Stimulated activated memory B cell treated with anti-CD40 and anti-IgM and Interleukin-4, amounts not matched to agents 10 μg/mL and 1 μg/mL and 100 μg/mL, for 72 hours (primary cell): ENCODE results near the gene EDNRB.
A peak's percentile ranks its signal among the peaks of the same experiment; 100 is the strongest.

Experiments
- ATAC-seq: fragments of 150-1000 bp; cut with Tn5 transposase; 2 replicates; pipeline ENCODE4 v1.10.0; 2021
- H3K27ac Mint-ChIP-seq: one replicate; pipeline ENCODE4 v1.8.0; 2022; ENCODE audit warnings: mild to moderate bottlenecking, mixed read lengths
- H3K27me3 Mint-ChIP-seq: one replicate; pipeline ENCODE4 v1.8.0; 2022; ENCODE audit warnings: mixed read lengths
- H3K36me3 Mint-ChIP-seq: one replicate; pipeline ENCODE4 v1.8.0; 2022; ENCODE audit warnings: mixed read lengths
- H3K4me1 Mint-ChIP-seq: one replicate; pipeline ENCODE4 v1.8.0; 2022; ENCODE audit warnings: mixed read lengths
- H3K4me3 Mint-ChIP-seq: one replicate; pipeline ENCODE4 v1.8.0; 2022; ENCODE audit warnings: mild to moderate bottlenecking, moderate library complexity, mixed read lengths
- H3K9me3 Mint-ChIP-seq: one replicate; pipeline ENCODE4 v1.8.0; 2022; ENCODE audit warnings: mixed read lengths

EDNRB gene

GRCh38 chr13:77908531-77908930 is 10.1 kb downstream of the EDNRB start:
- H3K4me1 Mint-ChIP-seq, result no peaks in the 10 kb centered on the region
- no peak overlapping the region for H3K4me3 Mint-ChIP-seq
- no peak for ATAC-seq
- H3K36me3 Mint-ChIP-seq, result no peaks in the 10 kb centered on the region
- no peaks in the 10 kb centered on the region for H3K27me3 Mint-ChIP-seq
- no peak overlapping the region for H3K27ac Mint-ChIP-seq
- peaks cover 3% of the 10 kb centered on the region for H3K9me3 Mint-ChIP-seq

DNA sequence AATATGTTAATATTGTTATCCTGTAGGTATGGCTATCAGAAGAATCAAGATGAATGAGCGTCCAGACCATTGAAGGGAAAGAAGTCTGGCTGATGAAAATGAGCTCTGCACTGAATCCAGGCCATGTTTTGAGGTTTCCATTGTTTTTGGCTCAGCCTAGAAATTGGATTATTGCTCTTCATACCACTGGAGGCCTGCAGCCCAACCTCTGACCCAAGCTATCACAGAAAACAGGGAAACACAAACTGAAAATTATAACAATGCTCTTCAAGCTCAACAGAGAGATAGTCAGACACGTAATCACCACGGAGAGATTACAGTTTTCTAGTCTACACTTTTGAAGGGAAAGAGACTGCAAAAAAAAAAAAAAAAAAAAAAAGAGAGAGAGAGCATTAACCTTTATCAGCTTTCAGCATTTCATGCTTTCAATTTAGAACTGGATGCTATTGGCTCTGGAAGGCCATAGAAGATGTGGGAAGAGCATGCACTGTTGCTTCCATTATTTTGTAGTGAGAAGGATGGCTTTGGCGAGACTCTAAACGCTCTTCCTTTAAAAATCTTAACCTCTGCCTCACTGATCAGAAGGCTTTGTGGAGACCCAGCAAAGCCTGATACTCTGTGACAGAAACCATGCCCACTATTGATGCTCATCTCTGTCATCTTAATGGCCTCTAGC is 10.8 kb downstream of the EDNRB start:
- no peaks in the 10 kb centered on the region for H3K4me1 Mint-ChIP-seq
- H3K4me3 Mint-ChIP-seq, result no peak overlapping the region
- no peak overlapping the region for H3K27ac Mint-ChIP-seq
- no peak for ATAC-seq
- H3K36me3 Mint-ChIP-seq, result no peaks in the 10 kb centered on the region
- peaks cover 5% of the 10 kb centered on the region for H3K9me3 Mint-ChIP-seq
- H3K27me3 Mint-ChIP-seq, result peaks cover 1% of the 10 kb centered on the region

- no peak for ATAC-seq
- Mint-ChIP-seq H3K36me3 (no peaks in the 10 kb centered on the region), H3K27ac (no peak overlapping the region), H3K9me3 (peaks cover 12% of the 10 kb centered on the region), H3K4me3 (no peak overlapping the region), H3K27me3 (peaks cover 8% of the 10 kb centered on the region), H3K4me1 (no peaks in the 10 kb centered on the region)
These were observed 14.6 kb downstream of the EDNRB start for GRCh38 chr13:77904031-77904430.

- ATAC-seq, result no peak
- H3K4me3 Mint-ChIP-seq, result no peak overlapping the region
- H3K27ac Mint-ChIP-seq, result no peak overlapping the region
- H3K36me3 Mint-ChIP-seq, result no peaks in the 10 kb centered on the region
- peaks cover 8% of the 10 kb centered on the region for H3K27me3 Mint-ChIP-seq
- peaks cover 1% of the 10 kb centered on the region for H3K4me1 Mint-ChIP-seq
- peaks cover 12% of the 10 kb centered on the region for H3K9me3 Mint-ChIP-seq
These were observed 15.2 kb downstream of the EDNRB start for GRCh38 chr13:77903435-77903834.

- Mint-ChIP-seq H3K9me3 (peaks cover 12% of the 10 kb centered on the region), H3K27me3 (peaks cover 8% of the 10 kb centered on the region)
- ATAC-seq, result no peak
These were observed 16.2 kb downstream of the EDNRB start for GRCh38 chr13:77902319-77902963.

DNA sequence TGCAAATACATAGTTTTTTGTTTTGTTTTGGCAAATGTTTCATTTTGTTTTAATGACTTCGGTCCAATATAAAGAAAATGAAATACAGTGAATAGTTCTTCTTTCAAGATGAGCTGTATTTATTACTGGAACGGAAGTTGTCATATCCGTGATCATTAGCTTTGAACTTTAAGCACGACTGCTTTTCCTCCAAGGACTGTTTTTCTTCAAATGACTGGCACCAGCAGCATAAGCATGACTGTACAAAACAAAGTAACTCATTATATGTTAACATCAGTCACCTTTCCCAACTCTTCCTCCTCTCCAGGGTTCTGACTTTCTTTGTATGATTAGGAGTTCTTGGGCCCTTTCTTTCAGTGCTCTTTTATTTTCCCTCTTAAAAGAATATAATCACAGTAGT is 20.5 kb downstream of the EDNRB start:
- Mint-ChIP-seq H3K27me3 (peaks cover 17% of the 10 kb centered on the region), H3K36me3 (no peaks in the 10 kb centered on the region), H3K4me1 (peaks cover 9% of the 10 kb centered on the region), H3K4me3 (peak overlapping the region; percentile 61), H3K9me3 (peaks cover 9% of the 10 kb centered on the region), H3K27ac (peak overlapping the region; percentile 78)
- peak; percentile 81 for ATAC-seq

More at GRCh38 chr13:77902319-77902963, 16.2 kb downstream of the EDNRB start:
- peaks cover 9% of the 10 kb centered on the region for H3K4me1 Mint-ChIP-seq
- H3K4me3 Mint-ChIP-seq, result no peak overlapping the region
- H3K27ac Mint-ChIP-seq, result no peak overlapping the region
- H3K36me3 Mint-ChIP-seq, result no peaks in the 10 kb centered on the region

- H3K4me3 Mint-ChIP-seq, result no peak overlapping the region
- H3K27ac Mint-ChIP-seq, result no peak overlapping the region
- peaks cover 18% of the 10 kb centered on the region for H3K27me3 Mint-ChIP-seq
- H3K4me1 Mint-ChIP-seq, result peaks cover 9% of the 10 kb centered on the region
- H3K9me3 Mint-ChIP-seq, result no peaks in the 10 kb centered on the region
- ATAC-seq, result no peak
- H3K36me3 Mint-ChIP-seq, result no peaks in the 10 kb centered on the region
These were observed 21.7 kb downstream of the EDNRB start for GRCh38 chr13:77896977-77897376.

- Mint-ChIP-seq H3K27me3 (peaks cover 18% of the 10 kb centered on the region), H3K27ac (no peak overlapping the region), H3K36me3 (no peaks in the 10 kb centered on the region), H3K4me1 (peaks cover 9% of the 10 kb centered on the region), H3K9me3 (no peaks in the 10 kb centered on the region), H3K4me3 (no peak overlapping the region)
- ATAC-seq, result no peak
These were observed 22.1 kb downstream of the EDNRB start for GRCh38 chr13:77896536-77896935.

DNA sequence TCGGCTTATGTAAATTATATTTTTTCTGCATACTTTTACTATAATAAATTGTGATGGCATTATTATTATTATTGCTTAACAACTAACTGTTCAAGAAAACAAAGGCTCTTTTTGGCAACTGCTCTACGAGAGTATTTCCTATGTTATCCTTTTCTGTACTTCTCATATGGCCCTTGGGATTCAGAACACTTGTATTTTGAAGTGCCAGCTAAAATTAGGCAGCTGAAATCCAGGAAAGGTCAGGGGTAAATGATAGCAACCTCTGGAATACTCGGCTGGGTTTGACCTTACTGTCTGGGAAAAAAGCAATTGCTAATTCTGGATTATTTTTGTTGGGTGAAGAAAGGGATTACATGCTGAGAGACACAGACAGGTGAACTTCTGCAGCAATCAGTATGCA is 23.9 kb downstream of the EDNRB start:
- no peak for ATAC-seq
- peaks cover 15% of the 10 kb centered on the region for H3K4me1 Mint-ChIP-seq
- peaks cover 18% of the 10 kb centered on the region for H3K27me3 Mint-ChIP-seq
- H3K36me3 Mint-ChIP-seq, result no peaks in the 10 kb centered on the region
- no peak overlapping the region for H3K27ac Mint-ChIP-seq
- H3K9me3 Mint-ChIP-seq, result no peaks in the 10 kb centered on the region
- H3K4me3 Mint-ChIP-seq, result no peak overlapping the region

GRCh38 chr13:77893066-77893465 is 25.6 kb downstream of the EDNRB start:
- Mint-ChIP-seq H3K4me3 (no peak overlapping the region), H3K27ac (no peak overlapping the region), H3K4me1 (peaks cover 9% of the 10 kb centered on the region), H3K36me3 (no peaks in the 10 kb centered on the region), H3K27me3 (peaks cover 18% of the 10 kb centered on the region), H3K9me3 (no peaks in the 10 kb centered on the region)
- ATAC-seq, result no peak

DNA sequence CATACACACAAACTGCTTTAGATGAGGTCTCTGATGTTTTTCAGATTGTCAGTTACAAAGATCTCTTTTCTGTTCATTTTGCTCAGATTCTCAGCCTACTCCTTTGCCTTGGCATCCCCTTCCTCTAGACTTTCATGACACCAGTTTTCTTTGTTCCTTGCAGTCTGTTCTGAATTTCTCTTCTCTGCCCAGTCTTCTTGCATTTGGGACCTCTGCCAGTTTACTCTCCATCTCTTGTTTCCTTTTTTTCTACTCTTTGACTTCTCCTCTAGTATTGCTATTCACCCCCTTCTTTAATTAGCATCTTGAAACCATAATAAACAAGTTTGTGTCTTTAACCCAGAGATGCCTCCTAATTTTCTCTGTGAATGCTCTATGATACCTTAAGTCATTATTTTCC is 26.1 kb downstream of the EDNRB start:
- Mint-ChIP-seq H3K9me3 (no peaks in the 10 kb centered on the region), H3K4me1 (peaks cover 6% of the 10 kb centered on the region), H3K4me3 (no peak overlapping the region), H3K36me3 (no peaks in the 10 kb centered on the region), H3K27ac (no peak overlapping the region), H3K27me3 (peaks cover 18% of the 10 kb centered on the region)
- ATAC-seq, result no peak

DNA sequence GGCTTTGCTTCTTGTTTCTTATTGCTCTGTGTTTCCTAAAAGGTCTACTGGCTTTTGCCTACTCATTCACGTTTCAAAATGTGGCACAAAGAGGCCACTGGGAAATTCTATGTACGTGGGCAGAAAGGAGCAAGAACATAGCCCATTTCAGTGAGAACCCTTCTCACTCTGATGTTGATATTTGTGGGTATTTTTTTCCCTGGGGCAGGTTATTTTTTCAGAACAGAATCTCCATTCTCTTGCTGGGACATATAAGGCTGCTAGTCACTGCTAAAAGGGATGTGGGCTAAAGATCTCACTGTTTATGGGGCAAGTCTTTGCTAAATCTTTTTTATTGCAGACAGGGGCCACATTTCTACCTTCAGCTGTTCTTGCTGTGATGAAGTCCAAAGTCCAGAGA is 27.1 kb downstream of the EDNRB start:
- no peaks in the 10 kb centered on the region for H3K9me3 Mint-ChIP-seq
- no peak for ATAC-seq
- H3K36me3 Mint-ChIP-seq, result no peaks in the 10 kb centered on the region
- no peak overlapping the region for H3K27ac Mint-ChIP-seq
- peaks cover 23% of the 10 kb centered on the region for H3K27me3 Mint-ChIP-seq
- H3K4me1 Mint-ChIP-seq, result peaks cover 6% of the 10 kb centered on the region
- no peak overlapping the region for H3K4me3 Mint-ChIP-seq

GRCh38 chr13:77891041-77891440 is 27.6 kb downstream of the EDNRB start:
- H3K36me3 Mint-ChIP-seq, result no peaks in the 10 kb centered on the region
- H3K4me3 Mint-ChIP-seq, result no peak overlapping the region
- no peaks in the 10 kb centered on the region for H3K9me3 Mint-ChIP-seq
- no peak for ATAC-seq
- H3K27ac Mint-ChIP-seq, result no peak overlapping the region
- H3K27me3 Mint-ChIP-seq, result peaks cover 27% of the 10 kb centered on the region
- H3K4me1 Mint-ChIP-seq, result peaks cover 6% of the 10 kb centered on the region

DNA sequence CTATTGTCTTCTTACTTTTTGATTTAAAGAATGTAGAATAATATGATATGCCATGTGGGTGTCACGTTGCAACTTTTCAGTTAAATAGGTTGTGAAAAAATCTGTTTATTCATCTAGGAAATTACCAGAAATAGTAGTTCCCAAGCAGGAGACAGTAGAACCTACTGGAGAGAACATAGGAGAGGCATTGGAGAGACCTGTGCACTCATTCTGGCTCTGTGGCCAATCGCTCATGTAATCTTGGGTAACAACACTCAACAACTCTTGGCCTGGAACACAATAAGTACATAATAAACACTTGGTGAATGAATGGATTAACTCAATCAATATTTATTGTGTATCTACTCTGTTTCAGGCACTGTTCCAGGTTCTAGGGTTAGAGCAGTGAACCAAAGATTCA is 35.3 kb downstream of the EDNRB start:
- no peaks in the 10 kb centered on the region for H3K4me1 Mint-ChIP-seq
- peaks cover 20% of the 10 kb centered on the region for H3K27me3 Mint-ChIP-seq
- H3K4me3 Mint-ChIP-seq, result no peak overlapping the region
- no peaks in the 10 kb centered on the region for H3K36me3 Mint-ChIP-seq
- ATAC-seq, result no peak
- H3K9me3 Mint-ChIP-seq, result no peaks in the 10 kb centered on the region
- no peak overlapping the region for H3K27ac Mint-ChIP-seq

- no peak overlapping the region for H3K27ac Mint-ChIP-seq
- H3K27me3 Mint-ChIP-seq, result no peaks in the 10 kb centered on the region
- no peaks in the 10 kb centered on the region for H3K4me1 Mint-ChIP-seq
- no peaks in the 10 kb centered on the region for H3K9me3 Mint-ChIP-seq
- no peak overlapping the region for H3K4me3 Mint-ChIP-seq
- no peaks in the 10 kb centered on the region for H3K36me3 Mint-ChIP-seq
- no peak for ATAC-seq
These were observed 40.4 kb downstream of the EDNRB start for GRCh38 chr13:77878190-77878589.

GRCh38 chr13:77876176-77876575 is 42.5 kb downstream of the EDNRB start:
- no peak overlapping the region for H3K27ac Mint-ChIP-seq
- no peaks in the 10 kb centered on the region for H3K27me3 Mint-ChIP-seq
- no peaks in the 10 kb centered on the region for H3K9me3 Mint-ChIP-seq
- no peaks in the 10 kb centered on the region for H3K36me3 Mint-ChIP-seq
- H3K4me3 Mint-ChIP-seq, result no peak overlapping the region
- H3K4me1 Mint-ChIP-seq, result no peaks in the 10 kb centered on the region
- ATAC-seq, result no peak
